ENCODE data around the gene TRAF2. TPM values are rescaled to one million over a fixed set of nuclear protein-coding genes. Genes with fewer than 3 reads are reported as not detected.

The TRAF2 gene
- total and polyA plus RNA-seq, 2 donors (not counting 1 experiment from before 2014, with no cell fraction given): 25.5 to 54.5 TPM

- H4K20me1 ChIP-seq (ENCODE audit: control insufficient read depth, insufficient read depth, low read length, poor library complexity, severe bottlenecking): peaks cover 38% of the 10 kb centered on the region
- H3K27me3 ChIP-seq (replicated peaks in 1 of 4; ENCODE audit: control extremely low read depth in 1 of 4, control insufficient read depth in 3 of 4, insufficient read depth in 4 of 4, low read length in 3 of 4): no peaks in the 10 kb centered on the region
- DNase-seq (no peak), ATAC-seq (ENCODE audit: low read depth) (no peak)
- TF ChIP-seq CTCF (IDR thresholded peaks at IDR 0.05) (no peak), EZH2 (IDR thresholded peaks at IDR 0.05; ENCODE audit: borderline replicate concordance, insufficient read depth, low read depth, low read length, poor library complexity, severe bottlenecking) (no peak)
- H3K9me3 Mint-ChIP-seq (ENCODE audit: insufficient read depth): no peaks in the 10 kb centered on the region
- H3K4me3 ChIP-seq (ENCODE audit: control extremely low read depth in 1 of 5, extremely low read depth in 1 of 5, insufficient read depth in 1 of 5, low read depth in 2 of 5, low read length in 4 of 5): no peak overlapping the region
- H3K9ac ChIP-seq (ENCODE audit: low read length): no peak overlapping the region
- peaks cover 48% of the 10 kb centered on the region for H3K79me2 ChIP-seq (ENCODE audit: control insufficient read depth, insufficient read depth, low read length)
- H3K4me1 ChIP-seq (ENCODE audit: control insufficient read depth in 2 of 2, insufficient read depth in 2 of 2, low read length in 2 of 2): no peaks in the 10 kb centered on the region
- H2AFZ ChIP-seq (ENCODE audit: insufficient read depth, low read depth, low read length, poor library complexity, severe bottlenecking): no peak overlapping the region
- H3K4me3 Mint-ChIP-seq: no peak overlapping the region
- H3K27ac Mint-ChIP-seq: no peak overlapping the region
- ChIA-PET POLR2A (interaction anchor here (0.5 kb wide), 1 partner anchor 287 kb away, joined by 3 read pairs; no protein-coding TSS in a partner anchor), CTCF (no interaction called here)
- WGBS (ENCODE audit: insufficient coverage): 97% methylated on average over 30 of the region's 32 CpGs
- H3K27ac ChIP-seq (ENCODE audit: low read length in 2 of 2): no peak overlapping the region
- H3K9me3 ChIP-seq (ENCODE audit: control extremely low read depth in 1 of 3, control insufficient read depth in 2 of 3, insufficient read depth in 1 of 3, low read length in 2 of 3): no peaks in the 10 kb centered on the region
- H3K4me1 Mint-ChIP-seq: no peaks in the 10 kb centered on the region
- intact Hi-C loops (cut with micrococcal nuclease): no loop called here
- no peak overlapping the region for H3K4me2 ChIP-seq (replicated peaks; ENCODE audit: low read depth, low read length, poor library complexity, severe bottlenecking)
- peaks cover 6 to 65% of the 10 kb centered on the region in 2 experiments for H3K36me3 ChIP-seq (replicated peaks in 1 of 2; ENCODE audit: control extremely low read depth in 1 of 2, control insufficient read depth in 1 of 2, extremely low read depth in 1 of 2, insufficient read depth in 2 of 2, low read length in 1 of 2)
- H3K27me3 Mint-ChIP-seq: no peaks in the 10 kb centered on the region
Measured at GRCh38 chr9:136916330-136917184, 30.2 kb downstream of the TRAF2 start.

GRCh38 chr9:136917902-136918301, 31.6 kb downstream of the TRAF2 start:
- Histone ChIP-seq H3K4me2 (replicated peaks; ENCODE audit: low read depth, low read length, poor library complexity, severe bottlenecking) (no peak overlapping the region), H4K20me1 (ENCODE audit: control insufficient read depth, insufficient read depth, low read length, poor library complexity, severe bottlenecking) (peaks cover 44% of the 10 kb centered on the region), H3K27me3 (replicated peaks in 1 of 4; ENCODE audit: control extremely low read depth in 1 of 4, control insufficient read depth in 3 of 4, insufficient read depth in 4 of 4, low read length in 3 of 4) (no peaks in the 10 kb centered on the region), H3K36me3 (replicated peaks in 1 of 2; ENCODE audit: control extremely low read depth in 1 of 2, control insufficient read depth in 1 of 2, extremely low read depth in 1 of 2, insufficient read depth in 2 of 2, low read length in 1 of 2) (peaks cover 6 to 70% of the 10 kb centered on the region in 2 experiments), H3K9me3 (ENCODE audit: control extremely low read depth in 1 of 3, control insufficient read depth in 2 of 3, insufficient read depth in 1 of 3, low read length in 2 of 3) (no peaks in the 10 kb centered on the region), H2AFZ (ENCODE audit: insufficient read depth, low read depth, low read length, poor library complexity, severe bottlenecking) (no peak overlapping the region), H3K27ac (ENCODE audit: low read length in 2 of 2) (no peak overlapping the region), H3K9ac (ENCODE audit: low read length) (no peak overlapping the region), H3K4me1 (ENCODE audit: control insufficient read depth in 2 of 2, insufficient read depth in 2 of 2, low read length in 2 of 2) (no peaks in the 10 kb centered on the region), H3K79me2 (ENCODE audit: control insufficient read depth, insufficient read depth, low read length) (peaks cover 56% of the 10 kb centered on the region), H3K4me3 (ENCODE audit: control extremely low read depth in 1 of 5, extremely low read depth in 1 of 5, insufficient read depth in 1 of 5, low read depth in 2 of 5, low read length in 4 of 5) (no peak overlapping the region)
- ATAC-seq (ENCODE audit: low read depth) (no peak), DNase-seq (no peak)
- WGBS (ENCODE audit: insufficient coverage): 95% methylated on average over 10 of the region's 11 CpGs
- CTCF ChIA-PET: no interaction called here
- Mint-ChIP-seq H3K27ac (peak overlapping the region; percentile 16), H3K4me3 (no peak overlapping the region), H3K9me3 (ENCODE audit: insufficient read depth) (no peaks in the 10 kb centered on the region), H3K27me3 (no peaks in the 10 kb centered on the region), H3K4me1 (no peaks in the 10 kb centered on the region)
- intact Hi-C loops (cut with micrococcal nuclease): no loop called here
- POLR2A ChIA-PET: no interaction called here
- no peak for TF ChIP-seq EZH2 (IDR thresholded peaks at IDR 0.05; ENCODE audit: borderline replicate concordance, insufficient read depth, low read depth, low read length, poor library complexity, severe bottlenecking)
- no peak for TF ChIP-seq CTCF (IDR thresholded peaks at IDR 0.05)
